A673 (cell line): ENCODE measurements around the gene CYP27C1. TPM values are rescaled to one million over a fixed set of nuclear protein-coding genes. Genes with fewer than 3 reads are reported as not detected.

Source experiments
- BruUV-seq: library from RNA; stranded (reverse); fragments of 400-500 nt; replicated peaks from 2 replicates; lab custom pipeline; 2021; lab: Mats Ljungman, UMichigan
- CTCF ChIA-PET: fragments of 300-600 bp; sonication (Branson Sonifier 250); formaldehyde crosslinking; loops from one replicate; lab custom pipeline; 2022; ENCODE audit warnings: antibody characterized with exemption; lab: Charles Lee
- POLR2A ChIA-PET: fragments of 300-600 bp; sonication (Branson Sonifier 250); formaldehyde crosslinking; loops from one replicate; lab custom pipeline; 2022; ENCODE audit warnings: antibody characterized with exemption; ENCODE audit not compliant: low non-redundant PET; lab: Charles Lee
- DNase-seq: peaks from one replicate; pipeline ENCODE4 v3.0.0-alpha.2; 2015; ENCODE audit warnings: low spot score
- H3K27ac ChIP-seq: fragments of 200-600 bp; sonication (generic); 2 replicates; pipeline ENCODE4 v1.5.1; 2016; ENCODE audit warnings: mixed run types, low read depth, mild to moderate bottlenecking, mixed read lengths, antibody characterized with exemption, low read length; ENCODE audit not compliant: poor library complexity, severe bottlenecking
- H3K27me3 ChIP-seq: fragments of 200-600 bp; sonication (generic); replicated peaks from 2 replicates; pipeline ENCODE4 v1.6.1; 2017; ENCODE audit warnings: mixed run types, low read depth, mild to moderate bottlenecking, mixed read lengths, antibody characterized with exemption, low read length; ENCODE audit not compliant: insufficient read depth, poor library complexity
- H3K36me3 ChIP-seq: fragments of 200-600 bp; sonication (generic); 2 replicates; pipeline ENCODE4 v1.6.1; 2016; ENCODE audit warnings: mixed run types, mild to moderate bottlenecking, mixed read lengths, antibody characterized with exemption, low read length; ENCODE audit not compliant: insufficient read depth, poor library complexity, severe bottlenecking
- H3K4me1 ChIP-seq: fragments of 200-600 bp; sonication (generic); 2 replicates; pipeline ENCODE4 v1.6.1; 2017; ENCODE audit warnings: mixed run types, mild to moderate bottlenecking, mixed read lengths, antibody characterized with exemption, low read length; ENCODE audit not compliant: insufficient read depth, poor library complexity, severe bottlenecking
- H3K4me3 ChIP-seq: fragments of 200-600 bp; sonication (generic); 2 replicates; pipeline ENCODE4 v1.5.1; 2016; ENCODE audit warnings: low read depth, mixed run types, mild to moderate bottlenecking, mixed read lengths, low read length; ENCODE audit not compliant: poor library complexity, severe bottlenecking
- H3K9me3 ChIP-seq: fragments of 200-600 bp; sonication (generic); 2 replicates; pipeline ENCODE4 v1.6.1; 2016; ENCODE audit warnings: mixed run types, low read depth, mild to moderate bottlenecking, mixed read lengths, antibody characterized with exemption, low read length; ENCODE audit not compliant: poor library complexity, severe bottlenecking
- CTCF ChIP-seq: fragments of 300-800, 200-600 bp; sonication (generic); conservative IDR thresholded peaks from 2 replicates; pipeline ENCODE4 v1.5.1; 2017; ENCODE audit warnings: low read depth, mild to moderate bottlenecking, antibody characterized with exemption, low read length, moderate library complexity, mixed read lengths
- EZH2 ChIP-seq: fragments of 200-600 bp; sonication (generic); IDR thresholded peaks from 2 replicates; pipeline ENCODE4 v1.6.1; 2017; ENCODE audit warnings: borderline replicate concordance, low read depth, mild to moderate bottlenecking, mixed read lengths, antibody characterized with exemption, low read length; ENCODE audit not compliant: poor library complexity, severe bottlenecking
- intact Hi-C: fragments of 100-400 bp; cut with micrococcal nuclease; formaldehyde crosslinking; loops from one replicate; pipeline ENCODE4 v1.10.0; 2022; ENCODE audit not compliant: unreplicated experiment
- total RNA-seq: library from RNA; stranded (reverse); gene quantifications from 2 replicates; pipeline ENCODE4 v1.2.3, GENCODE V29; 2021

Gene CYP27C1
- total RNA-seq, 1 experiment from 2014 or later, result 4.2 TPM

GRCh38 chr2:127174136-127174535, 46.0 kb downstream of the CYP27C1 start:
- peak; percentile 31; the same call in 1 of the 2 replicates for TF ChIP-seq CTCF
- no peak for TF ChIP-seq EZH2
- intact Hi-C loops, result loop anchor here (5.0 kb wide), 1 partner anchor 107 kb away; no protein-coding TSS in a partner anchor
- Histone ChIP-seq H3K27ac (no peak overlapping the region), H3K4me1 (peaks cover 5% of the 10 kb centered on the region), H3K27me3 (no peaks in the 10 kb centered on the region), H3K36me3 (no peaks in the 10 kb centered on the region), H3K9me3 (no peaks in the 10 kb centered on the region), H3K4me3 (no peak overlapping the region)
- DNase-seq, result no peak
- CTCF ChIA-PET, result no interaction called here
- POLR2A ChIA-PET, result no interaction called here
- no TSS peak for BruUV-seq

- ChIA-PET POLR2A (interaction anchor here (0.6 kb wide), 1 partner anchor 87 kb away, joined by 5 read pairs; no protein-coding TSS in a partner anchor), CTCF (interaction anchor here (0.6 kb wide), 1 partner anchor 24 kb away, joined by 3 read pairs; no protein-coding TSS in a partner anchor)
Measured at GRCh38 chr2:127173057-127173456, 47.0 kb downstream of the CYP27C1 start.

GRCh38 chr2:127172306-127172705, 47.8 kb downstream of the CYP27C1 start:
- Histone ChIP-seq H3K36me3 (no peaks in the 10 kb centered on the region), H3K4me3 (no peak overlapping the region), H3K27me3 (no peaks in the 10 kb centered on the region), H3K4me1 (peaks cover 5% of the 10 kb centered on the region), H3K9me3 (no peaks in the 10 kb centered on the region), H3K27ac (no peak overlapping the region)
- no peak for TF ChIP-seq EZH2
- no peak for TF ChIP-seq CTCF
- POLR2A ChIA-PET, result no interaction called here
- no TSS peak for BruUV-seq
- CTCF ChIA-PET, result interaction anchor here (0.6 kb wide), 1 partner anchor 24 kb away, joined by 3 read pairs; no protein-coding TSS in a partner anchor
- DNase-seq, result no peak
- intact Hi-C loops, result loop anchor here (5.0 kb wide), 1 partner anchor 105 kb away; no protein-coding TSS in a partner anchor

More at GRCh38 chr2:127173057-127173456, 47.0 kb downstream of the CYP27C1 start:
- Histone ChIP-seq H3K27ac (no peak overlapping the region), H3K9me3 (no peaks in the 10 kb centered on the region), H3K36me3 (no peaks in the 10 kb centered on the region), H3K27me3 (no peaks in the 10 kb centered on the region), H3K4me3 (no peak overlapping the region), H3K4me1 (peaks cover 5% of the 10 kb centered on the region)
- TF ChIP-seq CTCF, result no peak
- TF ChIP-seq EZH2, result no peak
- BruUV-seq, result no TSS peak
- intact Hi-C loops, result loop anchor here (5.0 kb wide), 1 partner anchor 106 kb away; no protein-coding TSS in a partner anchor
- DNase-seq, result no peak
